ENCODE data around the gene BCL2L14. TPM values are rescaled to one million over a fixed set of nuclear protein-coding genes. Genes with fewer than 3 reads are reported as not detected.
"Not testable (repeated sequence)": the region's sequence is repeated elsewhere in the genome, so short reads cannot be mapped to it uniquely, and the experiment has no call there.

The BCL2L14 gene
- total RNA-seq, 1 experiment from 2014 or later, result not detected

DNA sequence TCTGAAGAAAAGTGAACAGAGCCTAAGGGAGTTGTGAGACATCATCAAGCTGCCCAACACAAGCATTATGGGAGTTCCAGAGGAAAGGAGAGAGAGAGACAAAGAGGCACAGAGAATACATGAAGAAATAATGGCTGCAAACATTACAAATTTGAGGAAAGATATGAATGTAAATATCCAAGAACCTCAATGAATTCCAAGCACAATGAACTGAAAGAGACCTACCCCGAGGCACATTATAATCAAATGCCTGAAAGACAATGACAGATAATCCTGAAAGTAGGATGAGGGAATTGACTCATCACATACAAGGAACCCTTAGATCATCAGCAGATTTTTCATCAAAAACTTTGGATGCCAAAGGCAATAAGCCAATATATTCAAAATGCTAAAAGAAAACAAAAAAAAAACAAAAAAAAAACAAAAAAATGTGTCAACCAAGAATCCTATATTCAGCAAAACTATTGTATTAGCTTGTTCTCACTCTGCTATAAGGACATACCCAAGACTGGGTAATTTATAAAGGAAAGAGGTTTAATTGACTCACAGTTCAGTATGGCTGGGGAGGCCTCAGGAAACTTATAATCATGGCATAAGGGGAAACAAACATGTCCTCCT lies 37.8 kb downstream of the BCL2L14 start:
- DNase-seq (ENCODE audit: low read depth), result peak; percentile 16

- not testable (repeated sequence) for DNase-seq (ENCODE audit: low read depth)
Measured at GRCh38 chr12:12110923-12111555, 40.3 kb downstream of the BCL2L14 start.

- no peak for DNase-seq (ENCODE audit: low read depth)
Measured at GRCh38 chr12:12115514-12115913, 44.8 kb downstream of the BCL2L14 start.

DNA sequence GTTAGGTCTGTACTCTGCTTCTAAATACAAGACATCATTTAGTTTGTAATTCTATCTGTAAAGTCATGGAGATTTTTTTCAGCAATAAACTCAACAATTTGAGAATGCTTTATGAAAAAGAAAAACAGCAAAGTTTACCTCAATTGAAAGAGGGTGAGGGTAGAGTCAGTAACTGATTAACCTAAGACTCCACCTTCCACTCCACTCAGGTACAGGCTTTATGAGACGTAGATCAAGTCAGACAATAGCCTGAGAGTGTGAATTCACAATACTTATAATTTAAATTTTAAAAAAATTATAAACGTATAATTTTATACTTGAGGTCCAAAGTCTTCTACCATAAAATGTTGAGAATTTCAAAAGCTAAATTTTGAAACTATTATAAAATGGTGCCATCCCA lies 45.9 kb downstream of the BCL2L14 start:
- no peak for DNase-seq (ENCODE audit: low read depth)

DNA sequence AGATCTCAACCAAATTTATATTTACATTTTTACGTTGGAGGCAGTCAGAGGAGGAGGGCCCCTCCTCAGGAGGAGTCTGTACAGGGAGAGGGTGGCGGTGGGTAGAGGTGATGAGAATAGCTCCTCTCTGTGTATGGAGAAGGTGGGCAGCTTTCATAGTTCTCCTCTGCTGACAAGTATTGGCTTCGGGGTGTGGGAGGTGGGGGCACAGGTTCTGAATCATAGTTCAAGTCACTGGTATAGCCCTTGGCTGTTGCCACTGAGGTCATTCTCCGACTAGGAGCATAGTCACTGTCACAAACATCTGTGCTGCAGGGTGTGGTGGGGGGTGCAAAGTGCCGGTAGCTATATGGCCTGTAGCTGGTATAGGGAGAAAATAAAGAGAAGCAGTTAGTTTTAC lies 50.3 kb downstream of the BCL2L14 start:
- peak; percentile 9 for DNase-seq (ENCODE audit: low read depth)

DNA sequence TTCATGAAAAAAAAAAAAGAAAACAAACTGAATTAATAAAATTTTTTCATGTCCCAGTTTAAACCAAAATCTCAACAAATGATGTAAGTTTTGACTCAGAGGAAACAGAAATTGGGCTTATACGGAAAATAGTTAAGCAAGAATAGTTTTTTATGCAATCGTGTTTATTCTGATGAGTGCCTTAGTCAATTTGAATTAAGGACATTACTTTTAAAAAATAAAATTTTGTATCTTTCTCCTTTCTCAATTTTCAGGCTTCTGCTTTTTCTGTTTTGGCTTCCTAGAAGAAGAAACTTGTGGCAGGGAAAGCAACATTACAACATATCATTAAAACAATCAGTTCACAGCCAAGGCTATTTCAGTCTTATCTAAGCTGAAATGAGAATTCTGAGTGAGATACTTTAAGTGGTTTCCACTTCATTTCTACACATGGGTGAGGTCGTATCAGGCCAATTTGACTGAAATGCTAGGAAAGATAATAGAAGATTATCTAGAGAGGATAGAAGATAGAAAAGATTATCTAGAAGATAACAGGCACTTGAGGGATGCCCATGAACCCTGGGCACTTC lies 52.4 kb downstream of the BCL2L14 start:
- no peak for DNase-seq (ENCODE audit: low read depth)

DNA sequence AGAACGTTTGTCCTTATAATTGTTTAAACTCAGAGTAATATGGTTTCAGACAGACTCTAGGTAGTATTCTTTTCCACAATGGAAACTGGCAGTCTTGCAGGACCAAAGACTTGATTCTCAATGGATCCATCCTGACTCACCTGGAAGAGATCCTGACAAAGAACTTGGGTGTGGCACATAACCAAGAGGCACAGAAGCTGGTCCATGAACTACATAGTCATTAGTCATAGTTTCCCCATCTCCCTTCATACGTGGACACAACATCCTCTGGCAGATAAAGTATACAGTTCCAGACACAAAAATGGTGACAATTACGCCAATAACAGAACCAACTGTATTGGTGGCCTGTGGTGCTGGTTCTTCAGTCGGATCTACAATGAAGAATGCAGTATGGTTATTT lies 55.8 kb downstream of the BCL2L14 start:
- DNase-seq (ENCODE audit: low read depth), result no peak

- DNase-seq (ENCODE audit: low read depth), result no peak
Measured at GRCh38 chr12:12127304-12127703, 56.6 kb downstream of the BCL2L14 start.

- no peak for DNase-seq (ENCODE audit: low read depth)
Measured at GRCh38 chr12:12128670-12129069, 57.9 kb downstream of the BCL2L14 start.

GRCh38 chr12:12133259-12133658 lies 62.5 kb downstream of the BCL2L14 start:
- no peak for DNase-seq (ENCODE audit: low read depth)

GRCh38 chr12:12133785-12134184 lies 63.0 kb downstream of the BCL2L14 start:
- DNase-seq (ENCODE audit: low read depth), result no peak

DNA sequence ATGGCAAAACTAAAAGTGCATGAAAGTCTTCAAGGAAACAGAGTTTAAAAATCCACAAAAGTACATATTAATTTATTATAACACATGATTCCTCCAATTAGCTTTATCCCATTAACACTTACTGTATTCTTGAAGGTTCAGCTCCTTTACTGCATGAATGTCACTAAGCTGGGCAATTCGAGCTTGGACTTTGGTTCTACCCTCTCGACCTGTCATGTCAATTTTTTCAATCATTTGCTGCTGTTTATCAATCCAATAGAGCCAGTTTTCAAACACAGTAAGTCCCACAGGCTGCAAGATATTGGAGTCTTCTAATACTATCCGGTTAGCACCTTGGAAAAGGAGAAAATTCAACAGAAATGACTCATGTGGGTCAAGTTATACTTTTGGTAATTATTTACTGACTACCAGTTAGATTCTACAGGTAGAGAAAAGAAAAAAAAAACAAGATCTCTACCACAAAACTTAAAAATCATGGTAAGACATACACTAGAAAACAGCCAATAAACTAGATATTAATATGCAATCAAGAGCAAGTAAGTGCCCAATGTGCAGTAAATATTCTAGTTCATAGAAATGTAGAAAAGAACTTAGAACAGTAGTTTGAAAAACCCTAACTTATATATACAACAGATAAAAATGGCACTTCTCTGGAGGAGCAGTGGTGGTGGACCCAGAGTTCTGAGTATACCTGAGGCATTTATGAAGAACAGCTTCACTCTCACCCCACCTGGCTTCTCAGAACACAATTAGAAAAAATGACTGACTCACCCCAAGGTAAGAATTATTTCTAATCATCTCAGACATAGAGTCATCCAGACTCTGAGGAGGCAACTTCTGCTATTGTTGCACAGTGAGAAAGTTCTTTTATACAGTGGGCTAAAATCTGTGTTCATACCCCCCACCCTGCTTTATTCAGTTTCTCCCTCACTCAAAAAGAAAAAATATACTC lies 67.7 kb downstream of the BCL2L14 start:
- no peak for DNase-seq (ENCODE audit: low read depth)

- no peak for DNase-seq (ENCODE audit: low read depth)
Measured at GRCh38 chr12:12141000-12141399, 70.3 kb downstream of the BCL2L14 start.

- not testable (repeated sequence) for DNase-seq (ENCODE audit: low read depth)
Measured at GRCh38 chr12:12144531-12144930, 73.8 kb downstream of the BCL2L14 start.

- no peak for DNase-seq (ENCODE audit: low read depth)
Measured at GRCh38 chr12:12147111-12147510, 76.4 kb downstream of the BCL2L14 start.

Other genes starting within 250 kb of the BCL2L14 start
- 11.4 and 16.3 TPM in 2 replicates for gene LRP6, start 196.1 kb downstream of the BCL2L14 start, total RNA-seq (2014; rRNA removed; shearing (Covaris generic))

Data from RPMI7951 (cell line).